NK-92 (cell line): Measurements from ENCODE around the gene AGGF1.
"Not testable (repeated sequence)": the region's sequence is repeated elsewhere in the genome, so short reads cannot be mapped to it uniquely, and the experiment has no call there.

Experiments used
- DNase-seq: peaks from one replicate; lab custom pipeline; 2025; ENCODE audit not compliant: unreplicated experiment; lab: John Stamatoyannopoulos, UW

Gene AGGF1

DNA sequence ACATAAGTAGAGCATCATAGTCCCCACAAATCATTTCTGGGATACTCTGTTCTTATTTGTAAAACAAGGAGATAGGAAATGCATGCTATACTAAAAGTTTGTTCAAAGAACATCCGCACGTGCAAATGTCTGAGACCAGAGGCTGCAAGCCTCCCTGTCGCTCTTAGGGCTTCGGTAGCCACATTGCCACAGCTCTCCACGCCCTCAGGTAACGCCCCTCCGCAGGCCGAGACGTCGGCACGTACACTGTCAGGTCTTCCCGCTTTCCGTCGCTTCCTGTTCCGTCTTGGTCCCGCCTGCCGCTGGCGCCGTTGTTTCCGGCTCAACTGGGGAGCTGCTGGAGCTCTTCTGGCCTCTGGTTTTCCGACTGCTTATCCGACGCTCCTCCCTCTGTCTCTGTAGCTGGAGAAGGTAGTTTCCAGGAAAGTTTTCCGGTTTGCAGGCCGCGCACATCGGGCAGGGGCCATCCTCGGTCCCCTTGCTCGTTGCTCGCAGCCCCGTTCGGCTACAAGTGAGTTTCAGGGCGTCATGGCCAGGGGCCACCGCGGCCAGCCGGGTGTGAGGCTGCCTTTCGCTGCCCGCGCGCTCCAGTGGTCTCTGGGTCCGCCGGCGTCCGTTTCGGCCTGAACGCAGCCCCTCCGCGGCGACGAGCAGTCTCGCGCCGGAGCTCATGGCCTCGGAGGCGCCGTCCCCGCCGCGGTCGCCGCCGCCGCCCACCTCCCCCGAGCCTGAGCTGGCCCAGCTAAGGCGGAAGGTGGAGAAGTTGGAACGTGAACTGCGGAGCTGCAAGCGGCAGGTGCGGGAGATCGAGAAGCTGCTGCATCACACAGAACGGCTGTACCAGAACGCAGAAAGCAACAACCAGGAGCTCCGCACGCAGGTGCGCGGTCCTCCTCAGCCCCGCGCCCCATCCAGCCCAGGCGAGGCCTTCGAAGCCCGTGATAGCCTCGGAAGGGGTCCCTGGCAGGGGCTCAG lies at the start of gene AGGF1:
TSS of gene AGGF1 (plus strand) at position 308 of the 975 bp plus-strand sequence. CDS start at position 671, 363 bp downstream.
- DNase-seq: peak; percentile 28

DNA sequence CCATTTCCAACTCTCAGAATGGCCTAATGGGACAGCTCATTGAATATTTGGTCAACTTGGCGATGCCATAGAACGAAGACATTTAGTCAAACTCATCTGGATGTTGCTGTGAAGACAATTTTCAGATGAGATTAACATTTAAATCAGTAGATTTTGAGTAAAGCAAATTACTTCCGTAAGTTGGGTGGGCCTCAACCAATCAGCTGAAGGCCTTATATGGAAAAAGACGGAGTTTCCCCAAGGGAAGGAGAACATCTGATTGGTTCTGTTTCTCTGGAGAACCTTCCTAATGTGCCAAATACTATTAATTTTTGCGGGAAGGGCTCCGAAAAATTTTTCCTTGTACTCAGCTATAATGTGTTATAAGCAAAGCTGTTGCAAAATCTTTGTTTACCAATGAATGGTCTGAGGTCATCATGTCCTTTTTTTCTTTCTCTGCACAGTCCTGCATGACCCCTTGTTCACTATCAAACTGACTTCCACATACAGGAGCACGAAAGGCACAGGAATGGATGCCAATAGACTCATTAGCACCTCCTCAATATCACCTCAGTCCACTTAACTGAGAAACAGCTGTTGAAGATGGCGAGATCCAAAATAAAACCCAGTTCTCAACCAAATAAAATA lies 49.6 kb upstream of the AGGF1 start:
- no peak for DNase-seq

GRCh38 chr5:76982450-76982849 lies 47.8 kb upstream of the AGGF1 start:
- no peak for DNase-seq

- DNase-seq: no peak
Observed at GRCh38 chr5:76983468-76983867, 46.7 kb upstream of the AGGF1 start.

- no peak for DNase-seq
Observed at GRCh38 chr5:76986825-76987526, 43.2 kb upstream of the AGGF1 start.

- no peak for DNase-seq
Observed at GRCh38 chr5:76990899-76991459, 39.2 kb upstream of the AGGF1 start.

DNA sequence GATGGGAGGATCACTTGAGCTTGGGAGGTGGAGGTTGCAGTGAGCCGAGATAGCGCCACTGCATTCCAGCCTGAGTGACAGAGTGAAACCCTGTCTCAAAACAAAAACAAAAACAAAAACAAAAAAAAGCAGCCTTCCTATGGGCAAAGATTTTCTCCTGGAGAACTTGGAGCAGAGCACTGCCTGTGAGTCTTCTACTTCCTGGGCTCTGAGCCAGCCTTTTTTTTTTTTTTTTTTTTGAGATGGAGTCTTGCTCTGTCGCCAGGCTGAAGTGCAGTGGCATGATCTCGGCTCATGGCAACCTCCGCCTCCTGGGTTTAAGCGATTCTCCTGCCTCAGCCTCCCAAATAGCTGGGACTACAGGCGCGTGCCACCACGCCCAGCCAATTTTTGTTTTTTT lies 36.8 kb upstream of the AGGF1 start:
- not testable (repeated sequence) for DNase-seq

- no peak for DNase-seq
Observed at GRCh38 chr5:76994337-76994736, 35.9 kb upstream of the AGGF1 start.

DNA sequence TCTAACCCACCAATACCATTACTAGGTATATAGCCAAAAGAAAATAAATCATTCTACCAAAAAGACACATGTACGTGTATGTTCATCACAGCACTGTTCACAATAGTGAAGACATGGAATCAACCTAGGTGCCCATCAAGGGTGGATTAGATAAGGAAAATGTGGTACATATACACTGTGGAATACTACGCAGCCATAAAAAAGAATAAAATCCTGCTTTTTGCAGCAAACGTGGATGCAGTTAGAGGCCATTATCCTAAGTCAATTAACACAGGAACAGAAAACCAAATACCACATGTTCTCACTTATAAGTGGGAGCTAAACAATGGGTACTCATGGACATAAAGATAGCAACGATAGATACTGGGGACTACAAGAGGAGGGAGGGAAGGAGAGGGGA lies 32.0 kb upstream of the AGGF1 start:
- not testable (repeated sequence) for DNase-seq

DNA sequence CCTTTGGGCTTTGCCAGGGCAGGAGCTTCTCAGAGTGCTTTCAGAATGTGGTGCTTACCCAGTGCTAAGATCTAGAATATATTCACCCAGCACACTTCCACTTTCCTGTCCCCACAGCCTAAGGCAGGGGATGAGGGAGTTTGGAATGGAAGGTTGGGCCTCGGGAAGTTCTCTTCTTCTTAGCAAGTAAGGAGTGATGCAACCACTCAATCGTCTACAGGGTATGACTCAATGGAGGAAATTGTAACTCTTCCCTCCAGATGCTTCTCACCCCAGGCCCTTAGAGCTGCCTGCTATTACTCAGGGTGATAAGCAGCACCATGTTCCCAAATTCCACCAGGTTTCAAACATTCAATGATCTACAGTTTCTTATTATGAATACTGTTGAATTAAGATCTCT lies 30.8 kb upstream of the AGGF1 start:
- DNase-seq: no peak

- DNase-seq: no peak
Observed at GRCh38 chr5:77003246-77003645, 27.0 kb upstream of the AGGF1 start.

DNA sequence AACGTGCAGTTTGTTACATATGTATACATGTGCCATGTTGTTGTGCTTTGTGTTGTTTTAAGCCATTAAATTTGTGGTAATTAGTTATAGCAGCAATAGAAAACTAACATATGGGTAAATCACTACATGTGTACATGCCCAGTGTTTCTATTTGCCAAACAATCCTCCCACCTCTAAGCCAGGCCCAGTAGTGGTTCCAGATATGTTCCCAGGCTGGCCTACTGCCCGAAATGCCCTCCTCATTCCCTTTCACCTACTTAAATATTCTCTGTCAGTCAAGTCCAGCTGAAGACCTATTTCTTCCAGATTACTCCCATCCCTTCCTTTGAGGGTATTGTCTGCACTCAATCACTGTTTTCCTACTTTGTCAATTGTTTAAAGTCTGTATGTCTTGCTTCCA lies 24.1 kb upstream of the AGGF1 start:
- no peak for DNase-seq

GRCh38 chr5:77008413-77008812 lies 21.8 kb upstream of the AGGF1 start:
- no peak for DNase-seq

DNA sequence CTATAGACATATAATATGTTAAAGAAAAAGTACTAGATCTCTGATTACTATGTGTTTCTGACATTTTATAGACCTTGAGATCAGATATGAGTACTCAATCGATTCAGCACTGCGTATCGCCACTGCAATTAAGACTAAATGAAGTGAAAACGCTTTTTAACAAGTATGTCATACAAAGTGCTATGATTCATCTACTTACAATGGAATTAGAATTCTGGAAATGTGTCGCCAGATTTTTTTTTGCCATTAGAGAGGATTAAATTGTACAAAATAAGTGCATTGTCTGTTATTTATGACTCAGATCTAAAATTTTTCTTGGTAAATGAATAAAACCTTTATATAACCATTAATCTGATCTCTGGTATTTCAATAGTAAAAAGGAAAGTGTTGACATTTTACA lies 20.0 kb upstream of the AGGF1 start:
- no peak for DNase-seq

- no peak for DNase-seq
Observed at GRCh38 chr5:77011498-77011897, 18.7 kb upstream of the AGGF1 start.

GRCh38 chr5:77012601-77013000 lies 17.6 kb upstream of the AGGF1 start:
- no peak for DNase-seq

DNA sequence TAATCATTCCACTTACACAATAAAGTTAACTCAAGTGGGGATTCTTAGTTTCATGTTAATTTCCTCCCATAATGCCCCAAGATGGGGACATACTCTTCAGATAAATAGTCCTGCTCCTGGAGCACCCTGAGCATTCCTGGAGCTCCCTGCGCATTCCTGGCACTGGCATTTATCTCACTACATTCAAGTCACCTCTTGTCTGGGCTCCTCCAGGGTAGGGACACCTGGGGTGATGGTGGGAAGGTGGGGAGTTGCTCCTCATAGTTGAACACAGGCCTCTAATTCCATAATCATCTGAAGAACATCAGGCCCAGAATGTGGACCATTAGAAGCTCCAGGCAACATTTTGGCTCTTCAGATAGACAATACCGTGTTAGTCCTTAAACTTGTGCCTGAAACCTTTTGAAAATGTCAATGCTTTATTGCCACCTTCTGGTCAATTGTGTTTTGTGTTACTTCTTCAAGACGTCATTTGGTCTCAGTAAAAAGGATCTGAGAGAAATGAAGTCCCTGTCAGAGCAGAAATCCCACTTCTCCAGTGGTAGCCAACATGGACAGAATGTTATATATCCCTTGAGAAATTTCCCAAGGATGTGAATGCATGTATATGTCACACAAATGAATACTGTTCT lies 14.2 kb upstream of the AGGF1 start:
- DNase-seq: no peak

GRCh38 chr5:77016962-77017361 lies 13.2 kb upstream of the AGGF1 start:
- DNase-seq: no peak

- no peak for DNase-seq
Observed at GRCh38 chr5:77017668-77018067, 12.5 kb upstream of the AGGF1 start.

DNA sequence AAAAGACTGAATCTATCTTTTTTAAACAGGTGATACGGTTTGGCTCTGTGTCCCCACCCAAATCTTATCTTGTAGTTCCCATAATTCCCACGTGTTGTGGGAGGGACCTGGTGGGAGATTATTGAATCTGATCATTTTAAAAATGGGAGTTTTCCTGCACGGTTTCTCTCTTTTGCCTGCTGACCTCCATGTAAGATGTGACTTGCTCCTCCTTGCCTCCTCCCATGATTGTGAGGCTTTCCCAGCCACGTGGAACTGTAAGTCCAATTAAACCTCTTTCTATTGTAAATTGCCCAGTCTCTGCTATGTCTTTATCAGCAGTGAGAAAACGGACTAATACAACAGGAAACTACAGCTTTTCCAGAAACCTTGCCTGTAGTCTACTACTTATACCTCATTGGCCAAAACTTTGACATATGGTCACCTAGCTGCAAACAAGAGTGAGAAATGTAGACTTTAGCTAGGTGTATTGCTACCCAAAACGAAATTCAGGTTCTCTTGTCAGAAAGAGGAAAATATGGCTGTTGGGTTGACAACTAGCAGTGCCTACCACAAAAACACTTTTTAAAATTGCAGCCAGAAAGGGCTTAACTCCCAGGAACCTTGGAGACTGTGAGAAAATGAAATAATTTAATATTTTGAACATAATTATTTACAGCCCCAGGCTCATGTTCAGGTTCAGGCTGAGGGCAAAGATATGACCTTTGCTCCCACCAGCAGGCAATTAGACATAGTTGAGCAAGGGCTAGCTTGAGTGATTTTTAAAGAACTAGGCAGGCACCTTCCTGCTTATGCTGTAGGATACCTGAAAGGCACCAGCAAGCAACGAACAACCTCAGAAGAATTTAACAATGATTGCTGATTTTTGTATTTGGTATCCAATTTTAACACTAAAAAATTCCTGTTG lies 7.4 kb upstream of the AGGF1 start:
- no peak for DNase-seq
